Hematopoietic multipotent progenitor cell treated with erythropoietin and hydrocortisone succinate and interleukin-3 and kit ligand, for 17 days (in vitro differentiated cells): ENCODE measurements around the gene FGD6.
"Not testable (repeated sequence)": the region's sequence is repeated elsewhere in the genome, so short reads cannot be mapped to it uniquely, and the experiment has no call there.

ENCODE experiments used
- DNase-seq: peaks from one replicate; pipeline ENCODE4 v3.0.0-alpha.2; 2015; ENCODE audit warnings: low spot score

The FGD6 gene

GRCh38 chr12:95126076-95126475, 91.2 kb downstream of the FGD6 start:
- DNase-seq: no peak

- DNase-seq: no peak
Measured at GRCh38 chr12:95124106-95124505, 93.2 kb downstream of the FGD6 start.

DNA sequence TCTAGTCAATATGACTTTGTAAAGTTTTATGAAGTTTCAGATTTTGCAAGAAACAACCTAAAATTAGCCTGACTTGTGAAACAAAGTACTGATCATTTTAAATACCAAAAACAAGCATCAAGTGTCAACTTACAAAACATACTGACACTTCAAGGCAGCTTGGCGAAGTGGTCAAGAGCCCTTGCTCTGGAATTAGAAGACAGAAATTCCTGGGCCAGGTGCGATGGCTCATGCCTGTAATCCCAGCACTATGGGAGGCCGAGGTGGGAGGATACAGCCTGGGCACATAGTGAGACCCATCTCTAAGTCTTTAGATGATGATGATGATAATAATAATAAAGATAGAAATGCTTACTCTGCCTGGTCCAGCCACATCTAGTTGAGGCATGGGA, 98.5 kb downstream of the FGD6 start:
- no peak for DNase-seq

DNA sequence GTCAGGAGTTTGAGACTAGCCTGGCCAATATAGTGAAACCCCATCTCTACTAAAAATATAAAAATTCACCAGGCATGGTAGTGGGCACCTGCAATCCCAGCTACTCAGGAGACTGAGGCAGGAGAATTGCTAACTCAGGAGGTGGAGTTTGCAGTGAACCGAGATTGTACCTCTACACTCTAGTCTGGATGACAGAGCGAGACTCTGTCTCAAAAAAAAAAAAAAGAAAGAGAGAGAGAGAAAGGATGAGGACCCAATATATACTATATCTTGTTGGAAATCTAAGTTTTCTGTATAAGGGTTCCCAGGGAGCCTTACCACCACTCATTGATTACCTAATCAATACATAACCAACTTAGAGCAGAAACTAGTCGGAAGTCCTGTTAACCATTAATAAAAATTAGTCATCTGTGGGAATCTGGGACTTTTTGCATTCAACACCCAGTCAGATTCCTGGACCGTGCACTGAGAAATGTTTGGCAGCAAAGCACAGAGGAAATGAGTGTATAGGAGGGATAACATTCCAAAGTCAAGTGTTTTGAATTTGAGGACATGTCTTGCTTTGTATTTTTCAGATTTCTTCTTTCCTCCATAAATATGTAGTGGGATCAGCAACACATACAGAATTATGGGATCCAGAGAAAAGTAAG, 99.0 kb downstream of the FGD6 start:
- DNase-seq: no peak

DNA sequence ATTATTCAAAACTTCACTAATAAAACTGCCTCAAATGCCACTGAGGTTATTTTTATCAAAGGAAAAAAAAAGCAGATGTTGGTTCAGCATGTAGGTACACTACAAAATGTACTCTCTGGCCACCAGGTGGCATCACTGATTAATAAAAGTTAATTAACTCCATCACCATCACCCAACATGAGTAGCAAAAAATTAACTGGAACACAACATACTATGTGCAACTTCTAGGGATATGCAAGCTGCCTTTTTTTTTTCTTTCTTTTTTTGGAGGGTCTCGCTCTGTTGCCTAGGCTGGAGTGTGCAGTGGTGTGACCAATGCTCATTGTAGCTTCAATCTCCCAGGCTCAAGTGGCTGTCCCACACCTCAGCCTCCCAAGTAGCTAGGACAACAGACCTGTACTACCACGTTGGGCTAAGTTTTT, 100.1 kb downstream of the FGD6 start:
- peak; percentile 83 for DNase-seq

DNA sequence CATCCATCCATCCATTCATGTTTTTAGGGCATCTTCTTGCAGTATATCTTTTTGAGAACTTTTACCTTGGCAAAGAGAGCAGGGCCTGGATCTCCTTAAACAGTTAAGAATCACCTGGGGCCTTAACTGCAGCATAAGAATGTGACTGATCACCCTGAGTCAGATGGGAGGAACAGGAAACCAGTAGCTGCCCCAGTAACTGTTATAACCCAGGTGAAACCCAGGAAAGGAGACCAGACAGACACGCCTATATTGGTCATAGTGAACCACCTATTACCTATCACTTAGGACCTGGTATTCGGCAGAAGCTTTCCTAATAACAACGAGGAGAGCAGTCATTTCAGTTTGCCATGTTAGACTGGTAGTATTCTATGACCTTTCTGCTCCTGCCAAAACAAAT, 100.5 kb downstream of the FGD6 start:
- DNase-seq: no peak

GRCh38 chr12:95116341-95116740, 100.9 kb downstream of the FGD6 start:
- no peak for DNase-seq

DNA sequence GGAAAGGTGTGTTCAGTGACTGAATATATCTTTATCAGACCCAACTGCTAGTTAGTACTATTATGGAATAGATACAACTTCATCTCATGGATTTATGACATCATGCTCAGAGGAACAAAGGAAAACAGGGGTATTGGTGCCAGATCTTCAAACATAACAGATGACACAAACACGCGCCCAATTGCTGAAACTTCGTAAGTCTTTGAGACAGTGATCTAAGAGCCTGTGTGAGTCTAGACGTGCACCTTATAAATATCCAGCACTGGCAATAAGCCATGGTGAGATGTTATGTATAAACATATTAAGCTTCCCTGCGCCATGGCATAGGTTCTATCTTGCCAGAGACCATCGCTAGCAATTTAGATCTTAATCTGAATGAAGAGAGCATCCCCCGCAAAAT, 101.6 kb downstream of the FGD6 start:
- no peak for DNase-seq

DNA sequence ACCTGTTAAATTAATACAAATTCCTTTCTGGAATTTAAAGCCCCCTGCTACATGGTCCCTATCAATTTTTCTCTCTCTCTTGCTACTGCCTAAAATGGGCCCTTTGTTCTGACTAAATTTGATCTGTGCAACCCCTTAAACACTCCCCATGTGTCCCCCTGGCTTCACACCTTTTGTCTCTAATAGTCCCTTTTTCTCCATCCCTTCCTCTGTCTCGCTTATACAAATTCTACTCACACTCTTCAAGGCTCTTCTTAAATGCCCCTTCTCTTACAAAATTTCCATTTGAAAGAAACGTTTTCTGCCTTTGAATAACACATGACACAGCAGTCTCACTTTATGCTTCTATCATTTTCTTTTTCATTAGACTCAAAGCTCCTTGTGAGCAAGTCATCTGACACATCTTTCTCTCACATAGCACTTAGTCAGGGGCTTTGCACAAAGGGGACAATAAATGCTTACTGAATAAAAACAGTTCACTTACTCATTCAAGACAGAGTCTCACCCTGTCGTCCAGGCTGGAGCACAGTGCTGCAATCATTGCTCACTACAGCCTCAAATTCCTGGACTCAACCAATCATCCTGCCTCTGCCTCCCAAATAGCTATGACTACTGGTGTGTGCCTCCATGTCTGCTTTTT, 102.4 kb downstream of the FGD6 start:
- no peak for DNase-seq

DNA sequence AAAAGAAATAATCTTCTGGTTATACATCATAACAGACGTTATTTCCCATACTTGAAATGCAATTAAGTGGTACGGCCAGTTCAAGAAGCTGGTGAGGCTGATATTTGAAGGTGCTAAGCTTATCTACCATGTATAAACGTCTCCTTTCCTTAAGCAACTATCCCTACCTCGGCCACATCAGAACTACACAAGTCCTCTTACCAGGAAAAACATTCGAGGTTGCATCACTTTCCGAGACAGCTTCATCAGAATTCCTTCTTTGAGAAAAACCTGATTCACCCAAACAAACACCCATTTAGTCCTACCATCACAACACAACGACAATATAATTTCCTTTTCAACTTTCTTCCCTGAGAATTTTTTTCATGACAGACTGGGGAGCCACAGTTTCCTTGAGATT, 109.9 kb downstream of the FGD6 start:
- no peak for DNase-seq

DNA sequence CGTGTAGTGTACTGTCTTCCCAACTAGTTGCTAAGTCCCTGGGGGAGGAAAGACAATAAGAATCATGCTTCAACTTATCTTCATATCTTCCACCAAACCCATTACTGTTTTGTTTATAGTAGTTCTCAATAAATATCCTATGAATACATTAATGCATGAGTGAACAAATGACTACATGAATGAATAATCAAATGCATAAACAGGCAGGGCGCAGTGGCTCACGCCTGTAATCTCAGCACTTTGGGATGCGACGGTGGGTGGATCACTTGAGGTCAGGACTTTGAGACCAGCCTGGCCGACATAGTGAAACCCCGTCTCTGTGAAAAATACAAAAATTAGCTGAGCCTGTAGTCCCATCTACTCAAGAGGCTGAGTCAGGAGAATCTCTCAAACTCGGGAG, 111.7 kb downstream of the FGD6 start:
- DNase-seq: no peak

DNA sequence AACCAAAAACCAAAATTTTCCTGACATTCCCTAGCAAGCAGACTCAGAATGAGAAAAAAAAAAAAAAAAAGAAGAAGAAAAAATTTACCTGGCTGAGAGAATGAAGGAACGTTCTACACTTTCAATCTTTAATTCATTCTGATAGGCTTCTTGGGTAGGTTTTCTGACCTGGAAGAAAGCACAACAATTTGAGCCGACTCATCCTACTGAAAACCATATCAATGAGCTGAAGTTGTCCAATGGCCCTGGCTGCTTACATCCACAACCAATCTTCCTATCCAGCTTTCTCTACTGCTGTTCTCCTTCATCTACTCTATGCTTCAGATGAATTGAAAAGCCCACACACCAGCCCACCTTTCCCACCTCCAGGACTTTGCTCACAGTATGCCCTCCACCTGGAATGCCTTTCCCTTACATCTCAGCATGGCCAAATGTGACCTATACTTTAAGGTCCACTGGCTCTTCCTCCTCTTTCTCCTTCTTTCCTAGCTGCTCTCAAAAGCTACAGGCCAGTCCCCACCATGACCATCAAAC, 112.3 kb downstream of the FGD6 start:
- no peak for DNase-seq

DNA sequence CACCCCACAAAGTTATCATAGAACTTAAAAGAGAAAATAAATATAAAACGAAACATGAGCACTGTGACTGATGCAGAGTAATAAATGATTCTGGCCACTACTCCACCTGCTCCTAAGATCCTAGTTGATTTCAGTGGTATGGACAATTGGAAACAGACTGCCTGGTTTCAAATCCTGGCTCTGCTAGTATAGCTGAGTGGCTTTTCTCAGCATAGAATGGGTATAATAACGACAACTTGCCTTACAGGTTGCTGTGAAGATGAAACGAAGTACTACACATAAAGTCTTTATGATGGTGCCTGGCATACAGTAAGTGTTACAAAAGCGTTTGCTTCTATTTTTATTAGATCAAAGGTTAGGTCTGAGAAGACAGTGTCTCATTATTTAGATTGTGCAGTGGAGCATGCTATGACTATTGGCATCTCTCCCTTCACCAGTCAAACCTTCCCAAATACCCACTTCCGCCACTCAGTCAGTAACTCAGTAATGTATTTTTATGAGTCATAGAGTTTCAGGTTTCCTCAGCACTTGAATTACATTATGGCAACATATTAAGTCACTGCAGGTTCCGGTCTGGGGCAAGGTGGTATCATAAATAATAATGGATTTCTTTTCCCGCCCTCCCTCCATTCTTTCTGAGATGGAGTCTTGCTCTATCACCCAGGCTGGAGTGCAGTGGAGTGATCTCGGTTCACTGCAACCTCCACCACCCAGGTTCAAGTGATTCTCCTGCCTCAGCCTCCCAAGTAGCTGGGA, 114.2 kb downstream of the FGD6 start:
- DNase-seq: no peak

GRCh38 chr12:95101957-95102356, 115.3 kb downstream of the FGD6 start:
- not testable (repeated sequence) for DNase-seq

GRCh38 chr12:95100264-95101190, 116.7 kb downstream of the FGD6 start:
- DNase-seq: no peak

- DNase-seq: no peak
Measured at GRCh38 chr12:95099270-95099790, 117.9 kb downstream of the FGD6 start.

DNA sequence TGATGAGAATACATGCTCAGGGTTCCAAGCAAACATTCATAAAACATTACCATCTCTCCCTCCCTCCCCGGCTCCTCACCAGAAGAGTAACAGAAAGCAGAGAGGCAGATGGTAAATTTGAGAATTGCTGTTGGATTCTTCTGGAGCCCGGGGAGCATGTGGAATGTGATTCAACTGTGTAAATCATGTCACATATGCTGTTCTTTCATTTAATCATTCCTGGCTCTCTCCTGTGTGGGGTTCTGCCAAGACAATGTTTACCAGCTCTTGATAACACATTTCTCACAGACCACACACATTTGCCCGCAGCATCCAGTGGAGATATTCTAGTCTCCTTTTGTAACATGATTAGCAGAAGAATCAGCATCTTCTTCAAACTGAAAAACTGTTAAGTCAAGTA, 120.4 kb downstream of the FGD6 start:
- DNase-seq: no peak

DNA sequence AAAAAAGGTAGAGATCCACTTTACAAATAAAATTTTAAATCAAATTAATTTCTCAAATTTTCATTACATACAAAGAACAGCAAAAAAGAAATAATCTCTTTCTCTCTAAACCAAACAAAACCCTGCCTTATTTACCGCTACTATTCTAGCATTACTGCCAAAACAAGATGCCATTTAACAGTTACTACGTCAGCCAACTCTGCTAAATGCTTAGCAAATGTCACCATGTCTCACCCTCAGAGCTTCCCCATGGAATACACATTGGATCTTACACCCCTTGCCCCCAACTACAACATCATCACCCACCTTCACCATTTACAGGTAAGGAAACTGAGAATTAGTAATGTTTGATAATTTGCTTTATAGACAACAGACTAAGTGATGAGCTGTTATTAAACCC, 120.9 kb downstream of the FGD6 start:
- DNase-seq: no peak

GRCh38 chr12:95095866-95096265, 121.4 kb downstream of the FGD6 start:
- not testable (repeated sequence) for DNase-seq

DNA sequence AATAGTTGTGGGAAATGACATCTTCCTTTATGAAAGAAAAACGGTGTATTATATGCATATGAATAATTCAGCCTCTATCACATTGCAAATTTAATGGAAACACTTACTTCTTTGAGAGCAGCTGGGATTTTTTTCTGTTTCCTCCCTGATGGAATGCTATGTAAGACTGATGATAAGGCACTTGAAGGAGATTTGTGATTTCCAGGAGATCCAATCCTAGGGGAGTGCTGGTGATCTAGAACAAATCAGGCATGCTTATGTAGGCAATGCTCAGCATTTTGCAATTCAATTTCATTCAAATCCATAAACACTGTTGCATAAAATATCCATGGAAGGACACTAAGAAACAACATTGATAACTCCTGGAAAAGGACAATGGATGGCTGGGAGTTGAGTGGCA, 127.8 kb downstream of the FGD6 start:
- no peak for DNase-seq

DNA sequence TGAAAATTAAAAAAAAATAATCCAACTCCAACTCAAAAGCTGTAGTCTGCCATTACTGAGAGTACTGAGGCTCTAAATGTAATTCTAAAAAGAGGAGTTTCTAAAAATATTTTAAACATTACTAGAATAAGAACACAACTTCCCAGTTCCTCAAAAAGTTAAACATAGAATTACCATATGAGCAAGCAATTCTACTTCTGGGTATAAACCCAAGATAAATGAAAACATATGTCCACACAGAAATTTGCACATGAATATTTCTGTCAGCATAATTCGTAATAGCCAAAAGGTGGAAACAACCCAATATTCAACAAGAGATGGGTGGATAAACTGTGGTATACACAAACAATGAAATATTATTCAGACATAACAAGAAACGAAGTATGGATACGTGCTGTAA, 128.9 kb downstream of the FGD6 start:
- no peak for DNase-seq

DNA sequence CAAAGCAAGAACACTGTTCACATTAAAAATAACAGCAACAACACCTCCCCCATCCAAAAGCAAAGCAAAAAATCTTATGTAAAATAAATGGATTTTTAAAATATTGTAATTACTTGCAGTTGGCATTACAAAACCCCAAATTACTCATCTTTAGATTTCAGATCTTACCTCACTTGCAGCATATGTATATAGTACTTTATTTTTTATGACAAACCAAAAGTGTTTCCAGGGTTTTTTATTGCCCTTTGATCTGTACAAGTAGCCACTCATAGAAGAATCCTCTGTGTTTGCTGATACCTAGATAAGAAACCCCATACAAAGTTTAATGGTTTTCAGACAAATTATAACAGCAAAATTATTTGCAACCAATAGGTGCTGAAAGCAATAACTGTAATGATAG, 131.7 kb downstream of the FGD6 start:
- DNase-seq: no peak
